HG03159 (cell line): ENCODE results near the gene BNC2.

Experiments
- ATAC-seq: cut with Tn5 transposase; IDR thresholded peaks from one replicate; pipeline ENCODE4 v1.9.1; 2021; ENCODE audit warnings: mild to moderate bottlenecking, moderate library complexity; ENCODE audit not compliant: unreplicated experiment

The BNC2 gene

GRCh38 chr9:16767366-16767765 lies 103.1 kb downstream of the BNC2 start:
- no peak for ATAC-seq

- no peak for ATAC-seq
Measured at GRCh38 chr9:16763946-16764345, 106.5 kb downstream of the BNC2 start.

GRCh38 chr9:16755467-16756160 lies 114.9 kb downstream of the BNC2 start:
- no peak for ATAC-seq

GRCh38 chr9:16754662-16755061 lies 115.8 kb downstream of the BNC2 start:
- no peak for ATAC-seq

GRCh38 chr9:16753256-16753655 lies 117.2 kb downstream of the BNC2 start:
- no peak for ATAC-seq

GRCh38 chr9:16752601-16753000 lies 117.9 kb downstream of the BNC2 start:
- no peak for ATAC-seq

- no peak for ATAC-seq
Measured at GRCh38 chr9:16750553-16750952, 119.9 kb downstream of the BNC2 start.

- no peak for ATAC-seq
Measured at GRCh38 chr9:16745359-16745758, 125.1 kb downstream of the BNC2 start.

GRCh38 chr9:16744394-16744793 lies 126.1 kb downstream of the BNC2 start:
- ATAC-seq: no peak

GRCh38 chr9:16743375-16743774 lies 127.1 kb downstream of the BNC2 start:
- no peak for ATAC-seq

GRCh38 chr9:16735001-16735400 lies 135.5 kb downstream of the BNC2 start:
- ATAC-seq: no peak

GRCh38 chr9:16732546-16732945 lies 137.9 kb downstream of the BNC2 start:
- no peak for ATAC-seq

- ATAC-seq: no peak
Measured at GRCh38 chr9:16730162-16730561, 140.3 kb downstream of the BNC2 start.

- no peak for ATAC-seq
Measured at GRCh38 chr9:16729651-16730050, 140.8 kb downstream of the BNC2 start.

- ATAC-seq: no peak
Measured at GRCh38 chr9:16728137-16728508, 142.3 kb downstream of the BNC2 start.

GRCh38 chr9:16727452-16728136 lies 142.9 kb downstream of the BNC2 start:
- ATAC-seq: no peak

GRCh38 chr9:16726718-16727451 lies 143.6 kb downstream of the BNC2 start:
- ATAC-seq: no peak

GRCh38 chr9:16726029-16726428 lies 144.4 kb downstream of the BNC2 start:
- ATAC-seq: no peak

GRCh38 chr9:16725066-16725465 lies 145.4 kb downstream of the BNC2 start:
- ATAC-seq: no peak

- no peak for ATAC-seq
Measured at GRCh38 chr9:16721972-16722371, 148.5 kb downstream of the BNC2 start.

- no peak for ATAC-seq
Measured at GRCh38 chr9:16720386-16720785, 150.1 kb downstream of the BNC2 start.

- no peak for ATAC-seq
Measured at GRCh38 chr9:16719921-16720320, 150.5 kb downstream of the BNC2 start.
